Thoracic aorta (tissue), 2 donors: Measurements from ENCODE around the gene FAM186B. TPM values are rescaled to one million over a fixed set of nuclear protein-coding genes. Genes with fewer than 3 reads are reported as not detected.

Experiments
- ATAC-seq: fragments of 150-250 bp; one replicate; pipeline ENCODE4 v1.8.0; 2017; ENCODE audit warnings: low read depth; ENCODE audit not compliant: insufficient number of reproducible peaks, low FRiP score
- DNase-seq: peaks from one replicate; pipeline ENCODE4 v3.0.0-alpha.2; 2020; ENCODE audit warnings: low spot score
- H3K27ac ChIP-seq, 2 donors: fragments of 200-600 bp; sonication (generic); 1 replicate in 1 of 2; 2 replicates in 1 of 2; pipeline ENCODE4 v1.5.1; 2016; ENCODE audit warnings: mild to moderate bottlenecking in 2 of 2, moderate library complexity in 2 of 2
- H3K27me3 ChIP-seq: fragments of 200-600 bp; sonication (generic); replicated peaks from 2 replicates; pipeline ENCODE4 v1.6.0; 2016; ENCODE audit warnings: mild to moderate bottlenecking; ENCODE audit not compliant: insufficient read depth
- H3K36me3 ChIP-seq: fragments of 200-600 bp; sonication (generic); one replicate; pipeline ENCODE4 v1.5.1; 2016
- H3K4me1 ChIP-seq, 2 donors: fragments of 200-600 bp; sonication (generic); 1 replicate in 1 of 2; 2 replicates in 1 of 2; pipeline versions ENCODE4 v1.5.1 to v1.6.0; 2016; ENCODE audit warnings: low read depth in 2 of 2, mild to moderate bottlenecking in 1 of 2; ENCODE audit not compliant: control insufficient read depth in 1 of 2
- H3K4me3 ChIP-seq: fragments of 200-600 bp; sonication (generic); 2 replicates; pipeline ENCODE4 v1.5.1; 2016; ENCODE audit warnings: mild to moderate bottlenecking
- H3K9me3 ChIP-seq: fragments of 200-600 bp; sonication (generic); 2 replicates; pipeline ENCODE4 v1.5.1; 2016
- CTCF ChIP-seq: fragments of 200-600 bp; sonication (generic); IDR thresholded peaks from one replicate; pipeline ENCODE4 v1.5.1; 2019; ENCODE audit warnings: antibody characterized with exemption
- total RNA-seq, 2 donors: library from RNA; depleted of rRNA; stranded (reverse); fragments of >200 nt; gene quantifications; one replicate each; pipeline versions ENCODE4 v1.1.0 to v1.2.3, GENCODE V29; 2016

Gene FAM186B
- total RNA-seq, 2 donors from 2014 or later = 0.42 to 0.54 TPM

- no peak for DNase-seq
- H3K4me3 ChIP-seq = no peak overlapping the region
- H3K36me3 ChIP-seq = peaks cover 54% of the 10 kb centered on the region
- H3K27ac ChIP-seq = no peak overlapping the region
- no peaks in the 10 kb centered on the region for H3K9me3 ChIP-seq
- no peak for TF ChIP-seq CTCF
- peaks cover 0 to 1% of the 10 kb centered on the region in 2 donors for H3K4me1 ChIP-seq
- ATAC-seq = no peak
- no peaks in the 10 kb centered on the region for H3K27me3 ChIP-seq
Observed at GRCh38 chr12:49641748-49642369, 36.4 kb upstream of the FAM186B start.

GRCh38 chr12:49636979-49637755 is 31.7 kb upstream of the FAM186B start:
- ATAC-seq = no peak
- Histone ChIP-seq H3K27ac (no peak overlapping the region), H3K4me3 (no peak overlapping the region), H3K9me3 (no peaks in the 10 kb centered on the region), H3K36me3 (peaks cover 55% of the 10 kb centered on the region), H3K27me3 (no peaks in the 10 kb centered on the region), H3K4me1 (no peaks in the 10 kb centered on the region)
- TF ChIP-seq CTCF = peak; percentile 56
- no peak for DNase-seq

GRCh38 chr12:49636574-49636973 is 31.1 kb upstream of the FAM186B start:
- ATAC-seq (no peak), DNase-seq (no peak)
- Histone ChIP-seq H3K4me3 (no peak overlapping the region), H3K36me3 (peaks cover 57% of the 10 kb centered on the region), H3K9me3 (no peaks in the 10 kb centered on the region), H3K4me1 (no peaks in the 10 kb centered on the region), H3K27ac (no peak overlapping the region), H3K27me3 (no peaks in the 10 kb centered on the region)
- TF ChIP-seq CTCF = no peak

GRCh38 chr12:49635656-49636055 is 30.2 kb upstream of the FAM186B start:
- DNase-seq (no peak), ATAC-seq (no peak)
- H3K4me3 ChIP-seq = no peak overlapping the region
- H3K36me3 ChIP-seq = peaks cover 53% of the 10 kb centered on the region
- no peaks in the 10 kb centered on the region for H3K9me3 ChIP-seq
- H3K27ac ChIP-seq = no peak overlapping the region
- TF ChIP-seq CTCF = no peak
- no peaks in the 10 kb centered on the region for H3K27me3 ChIP-seq
- no peaks in the 10 kb centered on the region for H3K4me1 ChIP-seq

- Histone ChIP-seq H3K27me3 (no peaks in the 10 kb centered on the region), H3K27ac (no peak overlapping the region), H3K4me3 (no peak overlapping the region), H3K4me1 (no peaks in the 10 kb centered on the region), H3K36me3 (peaks cover 48% of the 10 kb centered on the region), H3K9me3 (no peaks in the 10 kb centered on the region)
- DNase-seq (no peak), ATAC-seq (no peak)
- no peak for TF ChIP-seq CTCF
Observed at GRCh38 chr12:49635036-49635435, 29.6 kb upstream of the FAM186B start.
